Brain microvascular endothelial cell (primary cell): Measurements from ENCODE around the gene EVX1.

Experiments used
- DNase-seq: peaks from one replicate; pipeline ENCODE4 v3.0.0-alpha.2; 2020
- H3K27ac ChIP-seq: fragments of 250-450 bp; sonication (Bioruptor Pico); 2 replicates; pipeline ENCODE4 v1.5.1; 2020; ENCODE audit warnings: mild to moderate bottlenecking, moderate library complexity
- H3K27me3 ChIP-seq: fragments of 250-450 bp; sonication (Bioruptor Pico); replicated peaks from 2 replicates; pipeline ENCODE4 v1.5.1; 2020; ENCODE audit warnings: mild to moderate bottlenecking
- H3K36me3 ChIP-seq: fragments of 250-450 bp; sonication (Bioruptor Pico); replicated peaks from 2 replicates; pipeline ENCODE4 v1.5.1; 2020; ENCODE audit warnings: mild to moderate bottlenecking
- H3K4me3 ChIP-seq: 2 replicates; pipeline ENCODE4 v1.5.1; 2011; ENCODE audit warnings: low read depth, mild to moderate bottlenecking, control low read depth, low read length, moderate library complexity
- CTCF ChIP-seq: IDR thresholded peaks from 2 replicates; pipeline ENCODE4 v1.5.1; 2011; ENCODE audit warnings: low read depth, mild to moderate bottlenecking, moderate library complexity, low read length, control low read depth, inconsistent platforms; ENCODE audit errors: missing control alignments
- in situ Hi-C: cut with HindIII; loops from 2 replicates; pipeline ENCODE4 v1.10.0; 2017; ENCODE audit warnings: low sequenced_read_pairs, low pct_ligation_motif_present

The EVX1 gene

GRCh38 chr7:27242555-27243339 lies at the start of gene EVX1:
TSS of gene EVX1 (plus strand) at chr7:27242802. CDS start at chr7:27243031, 229 bp downstream.
- in situ Hi-C loops = no loop called here
- H3K27ac ChIP-seq = no peak within 1 kb of the TSS
- TF ChIP-seq CTCF = no peak
- peaks cover 96% of the 10 kb centered on the region for H3K27me3 ChIP-seq
- no peak for DNase-seq
- no peaks in the 10 kb centered on the region for H3K36me3 ChIP-seq
- no peak within 1 kb of the TSS for H3K4me3 ChIP-seq

DNA sequence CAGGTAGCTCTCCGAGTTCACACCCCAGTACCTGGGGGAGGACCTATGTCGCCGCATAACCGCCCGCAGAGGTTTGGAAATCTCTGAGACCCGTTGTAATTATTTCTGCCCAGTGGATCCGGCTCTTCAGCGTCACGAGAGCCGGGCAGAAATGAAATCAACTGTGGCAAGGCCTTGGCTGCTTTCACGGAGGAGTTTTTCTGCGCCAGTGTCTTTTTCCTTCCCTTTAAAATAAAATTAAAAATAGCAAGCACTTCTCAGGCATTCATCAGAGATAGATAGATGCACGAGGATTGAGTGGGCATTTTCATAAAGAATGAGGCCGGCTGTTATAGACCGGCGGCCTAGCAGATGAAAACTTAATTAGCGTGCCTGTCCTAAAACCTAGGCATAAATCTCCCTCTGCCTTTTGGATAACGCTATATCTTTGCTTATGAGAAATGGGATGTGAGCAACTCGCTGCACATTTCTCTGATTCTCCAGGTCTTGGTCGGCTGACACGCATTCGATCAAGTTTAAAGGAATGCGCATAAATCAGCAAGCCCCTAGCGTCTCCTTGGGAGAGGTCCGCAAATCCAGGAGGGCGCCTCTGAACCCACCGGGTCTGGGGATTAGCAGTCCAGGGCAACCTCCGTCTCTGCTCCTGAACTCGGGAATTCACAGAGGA lies 49.1 kb upstream of the EVX1 start:
- no peak overlapping the region for H3K27ac ChIP-seq
- in situ Hi-C loops = no loop called here

DNA sequence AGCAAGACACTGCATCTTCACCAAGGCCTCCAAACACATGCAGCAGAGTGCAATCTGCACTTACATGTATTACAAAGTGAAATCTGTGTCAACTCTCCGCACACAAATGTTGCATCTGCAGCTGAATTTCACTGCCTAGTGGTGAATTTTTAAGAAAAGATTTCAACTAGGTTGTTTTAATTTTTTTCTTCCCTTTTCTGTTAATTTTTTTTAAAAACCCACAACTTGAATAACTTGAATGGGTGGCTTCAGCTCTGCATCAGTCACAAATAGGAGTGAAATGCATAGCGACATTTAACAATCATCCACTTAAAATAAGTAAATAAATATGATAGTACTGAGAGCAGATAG lies 48.6 kb upstream of the EVX1 start:
- Histone ChIP-seq H3K27ac (no peak overlapping the region), H3K27me3 (peaks cover 95% of the 10 kb centered on the region), H3K36me3 (no peaks in the 10 kb centered on the region), H3K4me3 (no peak overlapping the region)
- TF ChIP-seq CTCF = no peak
- DNase-seq = no peak
- in situ Hi-C loops = no loop called here

More for the DNA sequence above, 49.1 kb upstream of the EVX1 start:
- Histone ChIP-seq H3K27me3 (peaks cover 95% of the 10 kb centered on the region), H3K4me3 (no peak overlapping the region), H3K36me3 (no peaks in the 10 kb centered on the region)
- DNase-seq = no peak
- TF ChIP-seq CTCF = no peak

GRCh38 chr7:27194686-27195379 lies 47.8 kb upstream of the EVX1 start:
- H3K27ac ChIP-seq = no peak overlapping the region
- no peaks in the 10 kb centered on the region for H3K36me3 ChIP-seq
- no peak for TF ChIP-seq CTCF
- in situ Hi-C loops = no loop called here
- H3K27me3 ChIP-seq = peaks cover 92% of the 10 kb centered on the region
- H3K4me3 ChIP-seq = no peak overlapping the region
- DNase-seq = no peak

- Histone ChIP-seq H3K36me3 (no peaks in the 10 kb centered on the region), H3K27me3 (peaks cover 92% of the 10 kb centered on the region), H3K4me3 (no peak overlapping the region), H3K27ac (no peak overlapping the region)
- peak; percentile 84 for TF ChIP-seq CTCF
- peak; percentile 67 for DNase-seq
- in situ Hi-C loops = no loop called here
Observed at GRCh38 chr7:27196287-27196767, 46.3 kb upstream of the EVX1 start.
